PC-3 (cell line): ENCODE results near the gene SSX3.
"Not testable (repeated sequence)": the region's sequence is repeated elsewhere in the genome, so short reads cannot be mapped to it uniquely, and the experiment has no call there.

Experiments
- EZH2 ChIP-seq: fragments of 300-600 bp; sonication (generic); IDR thresholded peaks from one replicate; pipeline ENCODE4 v1.6.1; 2017; ENCODE audit warnings: antibody characterized with exemption, mild to moderate bottlenecking, low read length; ENCODE audit not compliant: unreplicated experiment
- TF ChIP-seq, protein P1 (sequence below): fragments of 300-600 bp; sonication (generic); conservative IDR thresholded peaks from 2 replicates; pipeline ENCODE4 v1.5.1; 2017; ENCODE audit warnings: antibody characterized with exemption, low read depth, mild to moderate bottlenecking, low read length

GRCh38 chrX:48370408-48370807 lies 13.9 kb upstream of the SSX3 start:
- TF ChIP-seq, protein P1, sequence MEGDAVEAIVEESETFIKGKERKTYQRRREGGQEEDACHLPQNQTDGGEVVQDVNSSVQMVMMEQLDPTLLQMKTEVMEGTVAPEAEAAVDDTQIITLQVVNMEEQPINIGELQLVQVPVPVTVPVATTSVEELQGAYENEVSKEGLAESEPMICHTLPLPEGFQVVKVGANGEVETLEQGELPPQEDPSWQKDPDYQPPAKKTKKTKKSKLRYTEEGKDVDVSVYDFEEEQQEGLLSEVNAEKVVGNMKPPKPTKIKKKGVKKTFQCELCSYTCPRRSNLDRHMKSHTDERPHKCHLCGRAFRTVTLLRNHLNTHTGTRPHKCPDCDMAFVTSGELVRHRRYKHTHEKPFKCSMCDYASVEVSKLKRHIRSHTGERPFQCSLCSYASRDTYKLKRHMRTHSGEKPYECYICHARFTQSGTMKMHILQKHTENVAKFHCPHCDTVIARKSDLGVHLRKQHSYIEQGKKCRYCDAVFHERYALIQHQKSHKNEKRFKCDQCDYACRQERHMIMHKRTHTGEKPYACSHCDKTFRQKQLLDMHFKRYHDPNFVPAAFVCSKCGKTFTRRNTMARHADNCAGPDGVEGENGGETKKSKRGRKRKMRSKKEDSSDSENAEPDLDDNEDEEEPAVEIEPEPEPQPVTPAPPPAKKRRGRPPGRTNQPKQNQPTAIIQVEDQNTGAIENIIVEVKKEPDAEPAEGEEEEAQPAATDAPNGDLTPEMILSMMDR: not testable (repeated sequence)
- not testable (repeated sequence) for TF ChIP-seq EZH2
